SU-DHL-6 (cell line): ENCODE data around the gene PIGZ.

ENCODE experiments used
- H2AFZ ChIP-seq: fragments of 200-600 bp; sonication (generic); 2 replicates; pipeline ENCODE4 v1.6.1; 2014; ENCODE audit warnings: low read depth, mild to moderate bottlenecking, moderate library complexity, mixed read lengths, antibody characterized with exemption, low read length; ENCODE audit not compliant: severe bottlenecking
- H3F3A ChIP-seq: fragments of 200-600 bp; shearing (Covaris generic); 2 replicates; pipeline ENCODE4 v1.6.0; 2016; ENCODE audit warnings: antibody characterized with exemption, mild to moderate bottlenecking; ENCODE audit not compliant: insufficient read depth
- H3K27ac ChIP-seq: fragments of 200-600 bp; sonication (generic); 2 replicates; pipeline ENCODE4 v1.5.1; 2016; ENCODE audit warnings: low read depth, mild to moderate bottlenecking, low read length, moderate library complexity, mixed read lengths
- H3K27me3 ChIP-seq: fragments of 200-600 bp; sonication (generic), shearing (Covaris generic); 2 replicates; pipeline ENCODE4 v1.6.0; 2014; ENCODE audit warnings: mild to moderate bottlenecking, low read length
- H3K36me3 ChIP-seq: fragments of 200-600 bp; sonication (generic); 2 replicates; pipeline ENCODE4 v1.6.1; 2014; ENCODE audit warnings: mild to moderate bottlenecking, low read length, mixed read lengths
- H3K4me2 ChIP-seq: fragments of 300-600, 200-600 bp; shearing (Covaris generic), sonication (generic); 2 replicates; pipeline ENCODE4 v1.6.0; 2014; ENCODE audit warnings: low read length, low read depth, mild to moderate bottlenecking; ENCODE audit not compliant: poor library complexity, severe bottlenecking
- H3K4me3 ChIP-seq: fragments of 200-600 bp; sonication (generic); 2 replicates; pipeline ENCODE4 v1.5.1; 2014; ENCODE audit warnings: antibody characterized with exemption, low read length, mild to moderate bottlenecking, mixed read lengths; ENCODE audit not compliant: insufficient read depth, poor library complexity, severe bottlenecking
- H3K79me2 ChIP-seq: fragments of 200-600 bp; sonication (generic); 2 replicates; pipeline ENCODE4 v1.6.1; 2014; ENCODE audit warnings: mild to moderate bottlenecking, low read length, moderate library complexity; ENCODE audit not compliant: insufficient read depth
- H3K9ac ChIP-seq: fragments of 200-600 bp; sonication (generic); 2 replicates; pipeline ENCODE4 v1.7.0; 2014; ENCODE audit warnings: mild to moderate bottlenecking, low read length
- H3K9me2 ChIP-seq: fragments of 200-600 bp; sonication (generic); replicated peaks from 2 replicates; pipeline ENCODE4 v1.6.1; 2014; ENCODE audit warnings: low read length; ENCODE audit not compliant: insufficient read depth
- H3K9me3 ChIP-seq: fragments of 200-600 bp; sonication (generic); 2 replicates; pipeline ENCODE4 v1.6.1; 2014; ENCODE audit warnings: low read length, mixed read lengths; ENCODE audit not compliant: insufficient read depth
- H4K20me1 ChIP-seq: fragments of 200-600 bp; sonication (generic); 2 replicates; pipeline ENCODE4 v1.6.1; 2014; ENCODE audit warnings: low read depth, mild to moderate bottlenecking, antibody characterized with exemption, low read length, moderate library complexity, mixed read lengths
- EZH2phosphoT487 ChIP-seq: fragments of 200-600 bp; sonication (generic), shearing (Covaris generic); conservative IDR thresholded peaks from 2 replicates; pipeline ENCODE4 v1.6.1; 2018; ENCODE audit warnings: mild to moderate bottlenecking, antibody characterized with exemption, low read length, moderate library complexity, mixed read lengths
- TF ChIP-seq, protein P1 (sequence below): fragments of 200-600 bp; sonication (generic); IDR thresholded peaks from one replicate; pipeline ENCODE4 v1.5.1; 2017; ENCODE audit warnings: antibody characterized with exemption, mild to moderate bottlenecking, low read length, moderate library complexity; ENCODE audit not compliant: insufficient read depth, poor library complexity, severe bottlenecking

The PIGZ gene

DNA sequence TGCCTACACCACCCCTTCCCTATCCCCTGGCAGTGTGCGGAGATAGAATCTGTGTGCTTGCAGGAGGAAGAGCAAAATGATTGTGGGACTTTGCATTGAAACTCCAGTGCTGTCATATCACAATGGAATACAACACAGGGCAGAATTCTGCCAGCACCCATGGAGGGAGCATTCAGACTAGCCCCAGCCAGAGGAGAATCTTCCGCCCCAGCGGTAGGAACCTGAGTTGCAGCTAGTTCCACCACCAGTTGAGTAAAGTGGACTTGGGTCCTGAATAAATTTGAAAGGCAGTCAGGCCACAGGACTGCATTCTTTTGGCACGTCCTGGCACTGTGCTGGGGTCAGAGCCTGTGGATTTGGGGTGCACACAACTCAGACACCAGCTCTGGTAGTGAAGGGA lies 53.8 kb downstream of the PIGZ start:
- no peak overlapping the region for H3K4me3 ChIP-seq
- H3K4me2 ChIP-seq, result no peak overlapping the region
- no peaks in the 10 kb centered on the region for H4K20me1 ChIP-seq
- no peak overlapping the region for H3K9ac ChIP-seq
- no peaks in the 10 kb centered on the region for H3K27me3 ChIP-seq
- no peaks in the 10 kb centered on the region for H3K9me2 ChIP-seq
- no peak overlapping the region for H3K27ac ChIP-seq
- TF ChIP-seq, protein P1, sequence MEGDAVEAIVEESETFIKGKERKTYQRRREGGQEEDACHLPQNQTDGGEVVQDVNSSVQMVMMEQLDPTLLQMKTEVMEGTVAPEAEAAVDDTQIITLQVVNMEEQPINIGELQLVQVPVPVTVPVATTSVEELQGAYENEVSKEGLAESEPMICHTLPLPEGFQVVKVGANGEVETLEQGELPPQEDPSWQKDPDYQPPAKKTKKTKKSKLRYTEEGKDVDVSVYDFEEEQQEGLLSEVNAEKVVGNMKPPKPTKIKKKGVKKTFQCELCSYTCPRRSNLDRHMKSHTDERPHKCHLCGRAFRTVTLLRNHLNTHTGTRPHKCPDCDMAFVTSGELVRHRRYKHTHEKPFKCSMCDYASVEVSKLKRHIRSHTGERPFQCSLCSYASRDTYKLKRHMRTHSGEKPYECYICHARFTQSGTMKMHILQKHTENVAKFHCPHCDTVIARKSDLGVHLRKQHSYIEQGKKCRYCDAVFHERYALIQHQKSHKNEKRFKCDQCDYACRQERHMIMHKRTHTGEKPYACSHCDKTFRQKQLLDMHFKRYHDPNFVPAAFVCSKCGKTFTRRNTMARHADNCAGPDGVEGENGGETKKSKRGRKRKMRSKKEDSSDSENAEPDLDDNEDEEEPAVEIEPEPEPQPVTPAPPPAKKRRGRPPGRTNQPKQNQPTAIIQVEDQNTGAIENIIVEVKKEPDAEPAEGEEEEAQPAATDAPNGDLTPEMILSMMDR, result no peak
- H3K79me2 ChIP-seq, result no peaks in the 10 kb centered on the region
- H3F3A ChIP-seq, result no peaks in the 10 kb centered on the region
- no peaks in the 10 kb centered on the region for H3K36me3 ChIP-seq
- H3K9me3 ChIP-seq, result no peaks in the 10 kb centered on the region
- H2AFZ ChIP-seq, result no peak overlapping the region

- H2AFZ ChIP-seq, result no peak overlapping the region
- H3K4me3 ChIP-seq, result no peak overlapping the region
- no peaks in the 10 kb centered on the region for H4K20me1 ChIP-seq
- TF ChIP-seq, protein P1, result no peak
- H3K4me2 ChIP-seq, result no peak overlapping the region
- H3K27ac ChIP-seq, result no peak overlapping the region
- H3K9ac ChIP-seq, result no peak overlapping the region
- no peaks in the 10 kb centered on the region for H3K79me2 ChIP-seq
- no peaks in the 10 kb centered on the region for H3K9me3 ChIP-seq
- peaks cover 10% of the 10 kb centered on the region; the same call in 1 of the 2 replicates for H3F3A ChIP-seq
- peaks cover 25% of the 10 kb centered on the region; the same call in 1 of the 2 replicates for H3K36me3 ChIP-seq
- no peaks in the 10 kb centered on the region for H3K9me2 ChIP-seq
- H3K27me3 ChIP-seq, result no peaks in the 10 kb centered on the region
Observed at GRCh38 chr3:196903740-196904139, 64.9 kb downstream of the PIGZ start.

- H3K9ac ChIP-seq, result no peak overlapping the region
- H3K79me2 ChIP-seq, result peaks cover 13% of the 10 kb centered on the region; the same call in 1 of the 2 replicates
- peaks cover 10% of the 10 kb centered on the region; the same call in 1 of the 2 replicates for H3F3A ChIP-seq
- no peaks in the 10 kb centered on the region for H3K9me2 ChIP-seq
- TF ChIP-seq, protein P1, result no peak
- no peak for TF ChIP-seq EZH2phosphoT487
- H4K20me1 ChIP-seq, result peaks cover under 1% of the 10 kb centered on the region; the same call in 1 of the 2 replicates
- peaks cover 25% of the 10 kb centered on the region; the same call in 1 of the 2 replicates for H3K36me3 ChIP-seq
- no peak overlapping the region for H3K4me2 ChIP-seq
- no peaks in the 10 kb centered on the region for H3K27me3 ChIP-seq
- no peak overlapping the region for H3K27ac ChIP-seq
- no peak overlapping the region for H3K4me3 ChIP-seq
- no peak overlapping the region for H2AFZ ChIP-seq
- H3K9me3 ChIP-seq, result no peaks in the 10 kb centered on the region
Observed at GRCh38 chr3:196902296-196902695, 66.3 kb downstream of the PIGZ start.

DNA sequence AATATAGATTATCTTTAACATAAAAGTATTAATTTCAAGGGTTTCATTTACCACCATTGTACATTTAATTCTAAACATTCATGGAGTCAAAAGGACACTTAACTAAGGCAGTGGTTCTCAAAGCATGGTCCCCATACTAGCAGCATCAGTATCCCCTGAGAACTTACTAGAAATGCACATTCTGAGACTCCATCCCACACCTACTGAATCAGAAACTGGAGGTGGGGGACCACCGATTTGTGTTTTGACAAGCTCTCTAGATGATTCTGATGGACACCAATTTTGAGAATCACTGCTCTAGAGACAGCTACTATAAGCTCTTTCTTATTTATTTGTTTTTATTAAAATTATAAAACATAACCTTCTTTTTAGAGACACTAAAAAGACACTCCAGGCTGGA lies 66.9 kb downstream of the PIGZ start:
- no peak overlapping the region for H3K4me3 ChIP-seq
- H3K9me2 ChIP-seq, result no peaks in the 10 kb centered on the region
- peaks cover 25% of the 10 kb centered on the region; the same call in 1 of the 2 replicates for H3K36me3 ChIP-seq
- no peaks in the 10 kb centered on the region for H3K9me3 ChIP-seq
- H3K79me2 ChIP-seq, result peaks cover 18% of the 10 kb centered on the region; the same call in 1 of the 2 replicates
- H2AFZ ChIP-seq, result no peak overlapping the region
- no peak overlapping the region for H3K4me2 ChIP-seq
- H3K27ac ChIP-seq, result no peak overlapping the region
- peaks cover 10% of the 10 kb centered on the region; the same call in 1 of the 2 replicates for H3F3A ChIP-seq
- H3K9ac ChIP-seq, result no peak overlapping the region
- TF ChIP-seq, protein P1, result no peak
- TF ChIP-seq EZH2phosphoT487, result no peak
- H3K27me3 ChIP-seq, result no peaks in the 10 kb centered on the region
- H4K20me1 ChIP-seq, result peaks cover 3% of the 10 kb centered on the region; the same call in 1 of the 2 replicates
